Activated CD8-positive, alpha-beta memory T cell treated with anti-CD3 and anti-CD28 coated beads, Interleukin-2, amount 50 U/mL, for 1 hour (primary cell): ENCODE data around the gene MOCS1.

Experiments used
- DNase-seq: peaks from one replicate; pipeline ENCODE4 v3.0.0-alpha.2; 2020; ENCODE audit errors: extremely low read depth

The MOCS1 gene

DNA sequence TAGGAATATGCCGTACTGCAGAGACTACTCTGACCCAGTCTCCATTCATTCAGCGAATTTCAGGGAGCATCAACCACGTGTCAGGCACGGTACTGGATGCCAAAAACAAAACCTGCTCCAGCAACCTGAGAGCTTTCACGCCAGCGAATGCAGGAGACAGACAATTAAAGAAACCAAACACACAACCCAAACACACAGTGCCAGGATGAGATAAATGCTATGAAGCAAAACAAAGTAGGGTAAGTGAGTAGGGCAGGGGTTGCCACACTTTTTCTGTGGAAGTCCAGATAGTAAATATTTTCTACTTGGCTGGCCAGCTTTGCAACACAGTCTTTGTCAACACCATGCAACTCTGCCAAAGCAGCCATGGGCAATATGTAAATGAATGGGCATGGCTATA lies 10.0 kb downstream of the MOCS1 start:
- DNase-seq, result no peak

- DNase-seq, result no peak
Observed at GRCh38 chr6:39923861-39924260, 10.4 kb downstream of the MOCS1 start.

- no peak for DNase-seq
Observed at GRCh38 chr6:39923394-39923793, 10.9 kb downstream of the MOCS1 start.

- no peak for DNase-seq
Observed at GRCh38 chr6:39922821-39923220, 11.4 kb downstream of the MOCS1 start.

GRCh38 chr6:39920157-39920556 lies 14.1 kb downstream of the MOCS1 start:
- no peak for DNase-seq

DNA sequence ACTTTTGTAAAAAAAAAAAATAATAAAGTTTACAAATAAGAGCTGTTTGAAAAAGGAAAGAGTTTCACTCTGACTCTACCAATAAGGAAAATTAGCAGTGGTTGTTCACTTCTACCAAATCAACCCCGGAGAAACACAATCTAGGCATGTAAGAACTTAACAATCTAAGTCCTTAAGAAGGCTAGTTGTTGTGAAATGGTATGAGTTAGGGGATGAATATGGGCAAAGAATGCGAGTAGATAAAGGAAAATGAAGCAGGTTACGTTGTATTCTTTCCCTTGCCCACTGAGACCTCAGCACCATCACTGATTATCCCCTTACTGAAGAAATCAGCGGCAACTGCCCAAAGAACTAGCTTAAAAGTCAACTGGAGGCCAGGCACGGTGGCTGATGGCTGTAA lies 15.4 kb downstream of the MOCS1 start:
- DNase-seq, result no peak

DNA sequence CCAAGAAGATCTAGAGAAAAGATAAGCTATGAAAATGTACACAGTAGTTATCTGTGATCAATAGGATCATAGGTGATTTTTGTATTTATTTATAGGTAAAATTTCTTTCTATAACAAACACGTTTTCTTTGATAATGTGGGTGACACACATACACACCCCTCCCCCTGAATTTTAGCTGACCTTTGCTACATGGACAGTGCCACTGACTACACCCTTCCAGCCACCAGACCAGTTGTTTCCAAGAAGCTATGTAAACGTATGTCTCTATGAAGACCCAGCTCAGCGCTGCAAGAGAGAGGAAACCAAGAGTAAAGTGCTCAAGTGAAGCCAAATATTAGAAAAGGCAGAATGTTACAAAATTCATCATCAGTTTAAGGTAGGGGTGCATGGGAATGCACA lies 16.3 kb downstream of the MOCS1 start:
- DNase-seq, result no peak

GRCh38 chr6:39917329-39917728 lies 16.9 kb downstream of the MOCS1 start:
- DNase-seq, result no peak

DNA sequence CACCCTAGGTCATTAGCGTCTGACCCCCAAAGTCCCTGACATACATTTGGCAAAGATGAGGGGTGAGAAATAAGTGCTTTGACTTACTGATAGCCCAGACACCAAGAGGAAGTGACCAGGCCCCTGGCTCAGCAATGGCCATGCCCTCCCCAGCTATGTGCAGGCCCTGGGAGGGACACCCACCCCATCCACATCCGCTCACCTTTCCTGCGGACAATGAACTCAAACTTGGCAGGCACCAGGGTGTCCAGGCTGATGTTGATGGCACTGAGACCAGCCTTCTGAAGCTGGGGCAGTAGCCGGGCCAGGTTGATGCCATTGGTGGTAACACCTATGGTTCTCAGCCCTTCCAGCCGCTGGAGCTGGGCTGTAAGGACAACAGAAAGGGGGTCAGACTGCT lies 18.4 kb downstream of the MOCS1 start:
- DNase-seq, result no peak

- no peak for DNase-seq
Observed at GRCh38 chr6:39914239-39914638, 20.0 kb downstream of the MOCS1 start.

GRCh38 chr6:39913391-39913916 lies 20.8 kb downstream of the MOCS1 start:
- no peak for DNase-seq

DNA sequence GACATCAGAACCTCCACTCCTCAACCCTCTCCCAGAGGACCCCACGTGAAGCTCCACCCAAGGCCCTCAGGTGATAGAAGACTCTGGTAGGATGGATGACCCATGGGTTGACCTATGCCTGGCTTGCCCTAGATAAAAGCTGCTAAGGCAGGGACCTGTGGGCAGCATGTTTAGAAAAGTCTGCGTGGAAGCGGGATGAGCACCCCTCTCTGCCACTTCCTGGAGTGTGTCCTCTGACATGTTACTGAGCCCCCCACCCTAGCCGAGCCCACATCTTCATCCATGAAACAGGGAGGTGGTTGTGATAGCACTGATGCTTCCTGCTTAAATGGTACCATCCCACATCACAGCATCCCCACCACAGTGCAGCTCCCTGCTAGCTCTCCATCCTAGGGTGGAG lies 21.8 kb downstream of the MOCS1 start:
- DNase-seq, result no peak

DNA sequence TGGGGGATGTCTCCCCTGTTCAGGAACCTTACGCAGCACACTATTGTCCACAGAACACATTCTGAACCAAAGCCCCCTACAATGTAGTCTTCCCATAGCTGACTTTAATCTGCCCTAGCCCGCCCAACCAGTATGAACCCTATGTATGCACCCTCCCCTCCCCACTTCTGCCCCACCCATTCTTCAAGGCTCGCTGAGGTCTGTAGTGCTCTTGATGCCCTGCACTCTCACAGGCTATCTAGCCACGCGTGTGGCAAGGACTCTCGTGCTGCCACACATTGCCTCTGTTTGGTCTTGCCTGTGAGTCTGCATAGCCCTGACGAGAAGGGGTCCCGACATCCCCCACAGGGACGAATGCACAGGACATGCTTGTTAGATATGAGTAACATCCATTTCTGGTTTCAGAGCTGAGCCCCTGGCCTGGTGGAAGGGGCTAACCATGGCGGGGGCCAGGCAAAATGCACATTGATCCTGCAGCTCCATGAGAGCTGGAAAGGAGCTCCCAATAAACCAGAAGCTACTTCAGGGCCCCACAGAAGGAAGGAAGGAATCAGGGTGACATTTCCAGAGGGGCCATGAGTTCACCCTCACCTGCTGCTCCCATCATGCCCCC lies 22.6 kb downstream of the MOCS1 start:
- no peak for DNase-seq

DNA sequence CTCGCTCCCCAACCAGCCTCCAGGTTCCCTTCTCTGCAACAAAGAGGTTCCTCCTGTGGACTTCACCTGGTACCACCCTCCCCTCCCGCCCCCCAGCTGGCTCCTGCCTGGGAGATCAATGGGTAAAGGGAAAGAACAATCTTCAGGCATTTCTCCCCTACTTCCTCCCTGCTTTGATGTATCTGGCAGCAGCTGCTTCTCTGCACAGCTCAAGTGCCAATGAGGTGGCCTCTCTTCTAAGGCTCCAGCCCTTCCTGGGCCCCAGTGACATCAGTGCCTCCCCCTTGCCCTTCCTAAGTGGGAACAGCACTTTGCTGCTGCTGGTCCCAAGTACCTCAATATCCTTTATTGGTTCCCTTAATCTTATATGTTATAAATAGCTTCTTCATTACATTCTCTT lies 23.5 kb downstream of the MOCS1 start:
- no peak for DNase-seq

DNA sequence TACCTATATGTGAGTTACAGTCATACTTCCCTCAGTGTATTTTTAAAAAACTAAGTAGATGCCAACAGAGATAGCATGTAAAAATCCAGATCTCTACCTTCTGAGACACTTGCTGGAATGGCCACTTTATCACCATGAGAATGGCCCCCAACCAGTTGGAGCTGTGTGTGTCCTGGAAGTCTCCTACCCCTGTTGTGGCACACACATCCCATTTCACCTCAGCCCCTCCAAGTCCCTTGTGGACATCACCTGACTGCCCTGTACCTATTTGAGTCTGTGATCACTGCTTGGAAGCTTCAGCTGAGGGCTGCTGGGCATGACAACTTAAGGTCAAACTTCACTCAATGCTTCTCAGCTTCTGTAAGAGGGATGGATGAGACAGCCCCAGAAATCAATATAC lies 24.1 kb downstream of the MOCS1 start:
- DNase-seq, result no peak

DNA sequence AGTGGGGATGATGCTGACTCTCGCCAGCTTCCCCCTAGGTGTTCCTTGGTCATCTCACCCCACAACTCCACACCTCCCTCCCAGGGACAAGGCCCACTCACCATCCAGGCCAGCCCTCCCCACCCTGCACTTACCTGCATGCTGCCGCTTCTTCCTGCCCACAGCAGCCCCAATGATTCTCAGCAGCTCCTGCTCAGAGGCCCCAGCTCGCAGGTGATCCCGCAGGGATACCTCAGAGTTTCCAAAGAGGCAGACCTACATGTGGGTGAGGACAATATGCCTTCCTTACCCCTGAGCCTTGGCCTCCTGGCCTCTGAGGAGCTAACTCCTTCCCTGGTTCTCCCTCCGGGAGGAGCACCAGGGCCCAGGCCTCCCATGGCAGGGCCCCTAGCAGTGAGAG lies 24.6 kb downstream of the MOCS1 start:
- no peak for DNase-seq

DNA sequence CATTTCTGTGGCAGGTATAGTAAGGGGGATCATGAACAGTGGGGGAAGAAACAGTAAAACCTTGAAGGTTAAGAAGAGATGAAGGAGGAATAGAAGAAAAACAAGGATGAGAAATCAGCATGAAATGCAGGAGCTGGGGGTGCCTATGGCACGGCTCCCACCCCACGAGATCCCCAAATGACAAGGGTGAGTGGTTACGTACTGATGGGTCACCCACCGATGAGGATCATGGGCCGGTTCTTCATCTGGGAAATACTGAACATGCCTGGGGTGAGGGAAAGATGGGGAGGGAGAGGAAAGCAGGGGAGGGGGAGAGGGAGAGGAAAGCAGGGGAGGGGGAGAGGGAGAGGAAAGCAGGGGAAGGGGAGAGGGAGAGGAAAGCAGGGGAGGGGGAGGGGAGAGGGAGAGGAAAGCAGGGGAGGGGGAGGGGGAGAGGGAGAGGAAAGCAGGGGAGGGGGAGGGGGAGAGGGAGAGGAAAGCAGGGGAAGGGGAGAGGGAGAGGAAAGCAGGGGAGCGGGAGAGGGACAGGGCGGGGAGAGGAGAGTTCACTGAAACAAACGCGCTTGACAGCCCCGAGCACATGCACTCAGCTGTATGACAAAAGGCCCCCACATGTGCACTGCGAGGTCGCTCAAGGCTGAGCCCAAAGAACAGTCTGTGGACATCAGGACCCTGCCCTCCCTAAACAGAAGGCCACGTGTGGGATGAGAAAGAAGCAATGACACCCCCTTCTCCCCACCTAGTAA lies 25.3 kb downstream of the MOCS1 start:
- DNase-seq, result no peak

GRCh38 chr6:39907871-39908575 lies 26.2 kb downstream of the MOCS1 start:
- no peak for DNase-seq

DNA sequence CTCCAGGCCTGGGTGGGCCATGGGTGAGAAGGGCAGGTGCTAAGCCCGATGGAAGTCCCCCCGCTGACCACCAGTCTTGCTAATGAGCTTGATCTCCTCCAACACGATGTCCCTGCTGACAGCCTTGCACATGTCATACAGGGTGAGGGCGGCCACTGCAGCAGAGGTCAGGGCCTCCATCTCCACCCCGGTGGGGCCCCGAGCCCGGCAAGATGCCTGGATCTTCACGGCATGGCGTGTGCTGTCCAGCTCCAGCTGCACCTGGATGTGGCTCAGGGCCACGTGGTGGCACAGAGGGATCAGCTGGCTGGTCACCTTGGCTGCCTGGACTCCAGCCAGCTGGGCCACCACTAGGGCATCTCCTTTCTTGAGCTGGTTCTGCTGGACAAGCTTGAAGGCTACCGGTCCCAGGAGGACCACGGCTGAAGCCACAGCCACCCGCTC lies 27.9 kb downstream of the MOCS1 start:
- DNase-seq, result no peak

GRCh38 chr6:39905640-39905975 lies 28.7 kb downstream of the MOCS1 start:
- no peak for DNase-seq

GRCh38 chr6:39904946-39905639 lies 29.2 kb downstream of the MOCS1 start:
- no peak for DNase-seq

DNA sequence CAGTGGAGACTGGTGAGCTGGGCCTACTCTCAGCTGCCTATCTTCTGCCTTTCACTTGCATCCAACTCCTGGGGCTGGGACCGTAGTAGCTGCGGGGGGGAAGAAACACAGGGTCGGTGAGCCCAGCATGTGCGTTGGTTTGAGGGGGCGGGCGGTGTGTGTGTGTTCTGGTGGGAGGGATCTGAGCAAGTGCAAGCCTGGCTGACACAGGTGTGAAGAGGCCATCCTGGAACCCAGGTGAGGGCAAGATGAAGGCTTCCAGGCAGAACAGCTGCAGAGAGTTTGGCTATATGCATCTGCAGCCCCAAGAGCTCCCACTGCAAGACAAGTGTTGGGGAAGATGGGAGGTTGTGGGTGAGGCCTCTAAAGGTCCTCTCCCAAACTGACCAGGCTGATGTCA lies 30.6 kb downstream of the MOCS1 start:
- DNase-seq, result no peak
